ENCODE results near the gene CNOT3. TPM values are rescaled to one million over a fixed set of nuclear protein-coding genes. Genes with fewer than 3 reads are reported as not detected.

The CNOT3 gene
- total and polyA plus RNA-seq, 4 donors: 23.5 to 40.4 (median 28.8) TPM

DNA sequence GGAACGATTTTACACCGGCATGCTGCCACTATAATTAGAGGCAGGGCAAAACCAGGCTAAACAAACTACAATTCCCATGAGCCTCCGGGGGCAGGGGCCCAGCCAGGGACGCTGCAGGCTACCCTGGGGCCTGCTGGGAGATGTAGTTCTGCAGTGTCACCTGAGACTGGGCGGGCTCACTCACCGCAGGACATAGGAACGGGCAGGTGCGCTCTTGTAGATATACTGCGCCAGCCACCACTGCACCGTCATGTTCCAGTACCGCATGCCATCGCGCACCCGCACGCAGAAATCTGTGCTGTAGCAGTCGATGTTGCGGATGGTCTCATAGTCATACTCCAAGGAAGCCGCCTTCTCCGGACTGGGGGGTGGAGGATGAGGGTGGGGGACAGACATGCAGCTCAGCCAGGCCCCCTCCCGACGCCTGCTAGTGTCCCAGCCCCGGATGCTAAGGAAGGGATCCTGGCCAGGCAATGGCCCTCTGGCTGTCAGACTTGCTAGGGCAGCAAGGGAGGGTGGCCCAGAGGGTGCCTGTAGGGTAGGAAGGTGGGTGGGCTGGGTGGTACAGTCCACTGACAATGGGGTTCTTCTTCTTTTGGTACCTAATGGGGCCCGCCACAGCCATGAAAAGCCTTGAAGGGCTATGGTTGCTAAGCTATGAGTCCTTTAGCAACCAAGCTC, 41.2 kb downstream of the CNOT3 start:
- no peak for ATAC-seq (ENCODE audit: insufficient read depth, low FRiP score)
- WGBS, 2 donors: 83 to 90% methylated on average over 22 to 23 of the region's 23 CpGs

DNA sequence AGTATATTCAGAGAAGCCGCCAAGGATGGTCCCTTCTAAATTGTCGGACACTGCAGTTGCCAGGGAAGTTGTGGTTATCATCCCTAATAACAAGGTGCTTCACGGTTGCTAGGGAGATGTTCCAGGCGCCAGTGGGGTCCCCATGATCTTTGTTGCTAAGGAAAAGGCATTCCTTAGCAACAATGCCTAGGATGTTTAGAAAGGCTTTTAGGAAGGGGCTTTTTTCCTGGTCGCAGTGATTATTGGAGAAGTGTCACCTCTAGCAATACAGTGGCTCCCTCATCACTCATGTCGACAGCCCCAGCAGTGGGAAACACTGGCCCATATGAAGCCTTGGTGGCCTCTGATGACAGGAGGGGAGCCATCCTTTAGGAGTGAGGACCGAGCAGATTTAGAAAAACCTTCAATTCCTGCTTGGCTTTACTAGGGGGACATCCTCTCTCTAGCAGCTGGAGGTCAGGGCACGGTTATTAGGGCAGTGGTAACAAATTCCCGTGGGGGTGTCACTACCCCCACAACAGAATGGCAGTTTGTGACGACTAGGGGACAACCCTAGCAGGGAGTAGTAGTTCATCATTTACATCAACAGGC, 41.8 kb downstream of the CNOT3 start:
- Histone ChIP-seq H3K4me3 (no peak overlapping the region), H3K27me3 (ENCODE audit: control insufficient read depth in 3 of 3, insufficient read depth in 3 of 3, low read length in 2 of 3) (no peaks in the 10 kb centered on the region), H3K27ac (ENCODE audit: low read depth in 1 of 2, low read length in 1 of 2) (no peak overlapping the region), H3K9ac (ENCODE audit: insufficient read depth in 1 of 2, low read length in 2 of 2) (no peak overlapping the region), H3K36me3 (ENCODE audit: control insufficient read depth in 4 of 4, insufficient read depth in 4 of 4, low read length in 4 of 4) (peaks cover 0 to 25% (median 10%) of the 10 kb centered on the region in 4 donors), H3K9me3 (ENCODE audit: control insufficient read depth in 4 of 4, insufficient read depth in 3 of 4, low read length in 3 of 4) (no peaks in the 10 kb centered on the region), H3K4me1 (ENCODE audit: control insufficient read depth in 5 of 5, insufficient read depth in 5 of 5, low read length in 5 of 5) (peaks cover 0 to 2% (median 0%) of the 10 kb centered on the region in 5 donors)
- ATAC-seq (ENCODE audit: insufficient read depth, low FRiP score) (no peak), DNase-seq (no peak)
- WGBS, 2 donors: 87 to 88% methylated on average over 10 of the region's 10 CpGs
- TF ChIP-seq, protein P1, sequence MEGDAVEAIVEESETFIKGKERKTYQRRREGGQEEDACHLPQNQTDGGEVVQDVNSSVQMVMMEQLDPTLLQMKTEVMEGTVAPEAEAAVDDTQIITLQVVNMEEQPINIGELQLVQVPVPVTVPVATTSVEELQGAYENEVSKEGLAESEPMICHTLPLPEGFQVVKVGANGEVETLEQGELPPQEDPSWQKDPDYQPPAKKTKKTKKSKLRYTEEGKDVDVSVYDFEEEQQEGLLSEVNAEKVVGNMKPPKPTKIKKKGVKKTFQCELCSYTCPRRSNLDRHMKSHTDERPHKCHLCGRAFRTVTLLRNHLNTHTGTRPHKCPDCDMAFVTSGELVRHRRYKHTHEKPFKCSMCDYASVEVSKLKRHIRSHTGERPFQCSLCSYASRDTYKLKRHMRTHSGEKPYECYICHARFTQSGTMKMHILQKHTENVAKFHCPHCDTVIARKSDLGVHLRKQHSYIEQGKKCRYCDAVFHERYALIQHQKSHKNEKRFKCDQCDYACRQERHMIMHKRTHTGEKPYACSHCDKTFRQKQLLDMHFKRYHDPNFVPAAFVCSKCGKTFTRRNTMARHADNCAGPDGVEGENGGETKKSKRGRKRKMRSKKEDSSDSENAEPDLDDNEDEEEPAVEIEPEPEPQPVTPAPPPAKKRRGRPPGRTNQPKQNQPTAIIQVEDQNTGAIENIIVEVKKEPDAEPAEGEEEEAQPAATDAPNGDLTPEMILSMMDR (IDR thresholded peaks at IDR 0.05; ENCODE audit: control extremely low read depth, extremely low read depth): no peak

More for the DNA sequence above, 41.2 kb downstream of the CNOT3 start:
- peaks cover 0 to 20% (median 10%) of the 10 kb centered on the region in 4 donors for H3K36me3 ChIP-seq (ENCODE audit: control insufficient read depth in 4 of 4, insufficient read depth in 4 of 4, low read length in 4 of 4)
- no peak for DNase-seq
- H3K27ac ChIP-seq (ENCODE audit: low read depth in 1 of 2, low read length in 1 of 2): no peak overlapping the region
- no peaks in the 10 kb centered on the region for H3K27me3 ChIP-seq (ENCODE audit: control insufficient read depth in 3 of 3, insufficient read depth in 3 of 3, low read length in 2 of 3)
- no peak overlapping the region for H3K9ac ChIP-seq (ENCODE audit: insufficient read depth in 1 of 2, low read length in 2 of 2)
- H3K9me3 ChIP-seq (ENCODE audit: control insufficient read depth in 4 of 4, insufficient read depth in 3 of 4, low read length in 3 of 4): no peaks in the 10 kb centered on the region
- TF ChIP-seq, protein P1 (IDR thresholded peaks at IDR 0.05; ENCODE audit: control extremely low read depth, extremely low read depth): no peak
- peaks cover 0 to 2% (median 0%) of the 10 kb centered on the region in 5 donors for H3K4me1 ChIP-seq (ENCODE audit: control insufficient read depth in 5 of 5, insufficient read depth in 5 of 5, low read length in 5 of 5)
- no peak overlapping the region for H3K4me3 ChIP-seq

DNA sequence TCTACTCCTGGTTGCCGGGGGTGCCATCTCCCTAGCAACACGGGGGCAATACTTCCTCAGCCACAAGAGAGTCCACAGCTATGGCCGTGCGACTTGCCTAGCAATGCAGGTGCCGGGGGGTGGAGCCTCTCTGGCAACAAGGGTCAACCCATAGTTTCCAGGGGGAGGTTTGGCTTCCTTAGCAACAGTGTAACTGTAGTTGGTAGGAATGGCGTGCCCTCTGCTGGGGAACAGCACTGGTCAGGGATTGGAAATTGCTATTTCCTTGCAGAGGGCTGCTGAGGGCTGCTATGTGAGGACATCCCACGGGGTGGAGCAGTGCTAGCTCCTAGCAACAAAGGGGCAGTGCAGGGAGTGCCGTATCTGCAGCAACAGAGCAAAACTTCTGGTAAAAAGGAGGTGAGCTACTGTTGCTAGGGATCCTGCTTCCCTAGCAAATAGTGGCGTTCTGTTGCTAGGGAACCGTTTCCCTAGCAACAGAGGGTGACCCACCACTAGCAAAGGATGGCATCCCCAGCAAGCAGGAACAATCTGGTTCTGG, 42.4 kb downstream of the CNOT3 start:
- ATAC-seq (ENCODE audit: insufficient read depth, low FRiP score): no peak
- H3K36me3 ChIP-seq (ENCODE audit: control insufficient read depth in 4 of 4, insufficient read depth in 4 of 4, low read length in 4 of 4): peaks cover 0 to 25% (median 10%) of the 10 kb centered on the region in 4 donors

More for the DNA sequence above, 42.4 kb downstream of the CNOT3 start:
- 63 to 68% methylated on average over 10 of the region's 10 CpGs for WGBS, 2 donors
- Histone ChIP-seq H3K9ac (ENCODE audit: insufficient read depth in 1 of 2, low read length in 2 of 2) (no peak overlapping the region), H3K27ac (ENCODE audit: low read depth in 1 of 2, low read length in 1 of 2) (no peak overlapping the region), H3K4me3 (no peak overlapping the region), H3K9me3 (ENCODE audit: control insufficient read depth in 4 of 4, insufficient read depth in 3 of 4, low read length in 3 of 4) (no peaks in the 10 kb centered on the region), H3K4me1 (ENCODE audit: control insufficient read depth in 5 of 5, insufficient read depth in 5 of 5, low read length in 5 of 5) (peaks cover 0 to 2% (median 0%) of the 10 kb centered on the region in 5 donors), H3K27me3 (ENCODE audit: control insufficient read depth in 3 of 3, insufficient read depth in 3 of 3, low read length in 2 of 3) (no peaks in the 10 kb centered on the region)
- TF ChIP-seq, protein P1 (IDR thresholded peaks at IDR 0.05; ENCODE audit: control extremely low read depth, extremely low read depth): no peak
- DNase-seq: peak; percentile 58 to 74 (median 60)
